T-helper 17 cell (primary cell): Measurements from ENCODE around the gene DDX39B. TPM values are rescaled to one million over a fixed set of nuclear protein-coding genes. Genes with fewer than 3 reads are reported as not detected.
"Not testable (repeated sequence)": the region's sequence is repeated elsewhere in the genome, so short reads cannot be mapped to it uniquely, and the experiment has no call there.

Experiments
- ATAC-seq: fragments of 150-1000 bp; cut with Tn5 transposase; 2 replicates; pipeline ENCODE4 v1.10.0; 2021; ENCODE audit warnings: mild to moderate bottlenecking, moderate library complexity
- DNase-seq, 3 donors: peaks; one replicate each; pipeline versions ENCODE4 v3.0.0 to v3.0.0-alpha.2; 2020 to 2021
- H3K9me3 ChIP-seq: one replicate; pipeline ENCODE4 v1.7.0; 2013; ENCODE audit warnings: low read length, mild to moderate bottlenecking; ENCODE audit not compliant: control insufficient read depth, poor library complexity, severe bottlenecking
- H3K27ac Mint-ChIP-seq: one replicate; pipeline ENCODE4 v1.8.0; 2022; ENCODE audit warnings: mild to moderate bottlenecking, moderate library complexity, mixed read lengths
- H3K27me3 Mint-ChIP-seq: one replicate; pipeline ENCODE4 v1.8.0; 2022; ENCODE audit warnings: mixed read lengths
- H3K36me3 Mint-ChIP-seq: one replicate; pipeline ENCODE4 v1.8.0; 2022; ENCODE audit warnings: low read depth, mixed read lengths
- H3K4me1 Mint-ChIP-seq: one replicate; pipeline ENCODE4 v1.8.0; 2022; ENCODE audit warnings: mild to moderate bottlenecking, mixed read lengths
- H3K4me3 Mint-ChIP-seq: one replicate; pipeline ENCODE4 v1.8.0; 2022; ENCODE audit warnings: mild to moderate bottlenecking, moderate library complexity, mixed read lengths
- total RNA-seq, 4 donors: library from RNA in 2 of 4; stranded (reverse) in 2 of 4; gene quantifications; one replicate each; pipeline ENCODE4 v1.2.3 and lab custom pipeline; 2022 to 2026

DDX39B gene
- total RNA-seq, 2 donors from 2014 or later: 496 to 507 TPM

GRCh38 chr6:31486065-31486837 lies 55.6 kb downstream of the DDX39B start:
- not testable (repeated sequence) for H3K9me3 ChIP-seq, DNase-seq, H3K36me3 Mint-ChIP-seq, H3K27me3 Mint-ChIP-seq, H3K27ac Mint-ChIP-seq, H3K4me3 Mint-ChIP-seq, ATAC-seq
- H3K4me1 Mint-ChIP-seq: peaks cover 15% of the 10 kb centered on the region

- no peak for ATAC-seq
- no peaks in the 10 kb centered on the region for H3K27me3 Mint-ChIP-seq
- no peaks in the 10 kb centered on the region for H3K9me3 ChIP-seq
- no peaks in the 10 kb centered on the region for H3K36me3 Mint-ChIP-seq
- no peak overlapping the region for H3K27ac Mint-ChIP-seq
- no peak for DNase-seq
- peaks cover 12% of the 10 kb centered on the region for H3K4me1 Mint-ChIP-seq
- no peak overlapping the region for H3K4me3 Mint-ChIP-seq
Measured at GRCh38 chr6:31485055-31485454, 56.7 kb downstream of the DDX39B start.

- peaks cover 16% of the 10 kb centered on the region for H3K4me1 Mint-ChIP-seq
- H3K36me3 Mint-ChIP-seq: no peaks in the 10 kb centered on the region
- H3K27ac Mint-ChIP-seq: no peak overlapping the region
- H3K27me3 Mint-ChIP-seq: no peaks in the 10 kb centered on the region
- DNase-seq (no peak), ATAC-seq (no peak)
- no peak overlapping the region for H3K4me3 Mint-ChIP-seq
- H3K9me3 ChIP-seq: no peaks in the 10 kb centered on the region
Measured at GRCh38 chr6:31483392-31483791, 58.4 kb downstream of the DDX39B start.

GRCh38 chr6:31480574-31480973 lies 61.2 kb downstream of the DDX39B start:
- ATAC-seq (no peak), DNase-seq (no peak)
- no peaks in the 10 kb centered on the region for H3K36me3 Mint-ChIP-seq
- no peak overlapping the region for H3K27ac Mint-ChIP-seq
- H3K4me1 Mint-ChIP-seq: peaks cover 23% of the 10 kb centered on the region
- H3K27me3 Mint-ChIP-seq: no peaks in the 10 kb centered on the region
- no peaks in the 10 kb centered on the region for H3K9me3 ChIP-seq
- no peak overlapping the region for H3K4me3 Mint-ChIP-seq

Other genes with a start within 250 kb of the DDX39B start
- gene HLA-B, start 184.8 kb downstream of the DDX39B start, total RNA-seq: 1,000 to 10,000 TPM; 7,013 to 7,159 TPM
- 10 to 100 TPM; 11.2 to 11.5 TPM for gene MICA, start 138.4 kb downstream of the DDX39B start, total RNA-seq
- gene MICB, start 43.9 kb downstream of the DDX39B start, total RNA-seq: 10 to 100 TPM; 16.5 to 17.6 TPM
- gene MCCD1, start 13.0 kb downstream of the DDX39B start, total RNA-seq: not detected
- 1 to 10 TPM; 1.4 to 2.0 TPM for gene ATP6V1G2, start 4.6 kb upstream of the DDX39B start, total RNA-seq
- gene NFKBIL1, start 5.6 kb upstream of the DDX39B start, total RNA-seq: 1 to 10 TPM; 5.5 to 6.4 TPM
- gene LTA, start 30.3 kb upstream of the DDX39B start, total RNA-seq: 10 to 100 TPM; 19.9 to 26.0 TPM
- 10 to 100 TPM; 28.9 to 33.6 TPM for gene TNF, start 33.6 kb upstream of the DDX39B start, total RNA-seq
- gene LTB, start 40.4 kb upstream of the DDX39B start, total RNA-seq: 100 to 1,000 TPM; 791 to 891 TPM
- 10 to 100 TPM; 30.6 to 42.6 TPM for gene LST1, start 44.3 kb upstream of the DDX39B start, total RNA-seq
- gene NCR3, start 51.0 kb upstream of the DDX39B start, total RNA-seq: 1 to 10 TPM; 5.7 to 8.2 TPM
- gene AIF1, start 73.2 kb upstream of the DDX39B start, total RNA-seq: 10 to 100 TPM in 1 of 2 donors, 1 to 10 TPM in 1; 8.1 to 13.2 TPM
- 100 to 1,000 TPM; 210 to 213 TPM for gene PRRC2A, start 78.7 kb upstream of the DDX39B start, total RNA-seq
- 100 to 1,000 TPM; 229 to 233 TPM for gene BAG6, start 110.7 kb upstream of the DDX39B start, total RNA-seq
- 1 to 10 TPM; 2.9 to 4.0 TPM for gene APOM, start 113.9 kb upstream of the DDX39B start, total RNA-seq
- gene C6orf47, start 118.8 kb upstream of the DDX39B start, total RNA-seq: 10 to 100 TPM; 13.3 to 16.9 TPM
- gene GPANK1, start 123.0 kb upstream of the DDX39B start, total RNA-seq: 10 to 100 TPM in 1 of 2 donors, 1 to 10 TPM in 1; 9.2 to 11.9 TPM
- 100 to 1,000 TPM; 104 to 107 TPM for gene CSNK2B, start 124.1 kb upstream of the DDX39B start, total RNA-seq
- gene LY6G5B, start 128.0 kb upstream of the DDX39B start, total RNA-seq: 10 to 100 TPM; 27.6 to 32.7 TPM
- 1 to 10 TPM; 3.8 to 4.6 TPM for gene LY6G5C, start 139.1 kb upstream of the DDX39B start, total RNA-seq
- gene ABHD16A, start 161.3 kb upstream of the DDX39B start, total RNA-seq: 10 to 100 TPM; 57.8 to 75.1 TPM
- 10 to 100 TPM in 1 of 2 donors, 1 to 10 TPM in 1; 1.6 to 29.1 TPM for gene LY6G6F, start 164.9 kb upstream of the DDX39B start, total RNA-seq
- not detected for gene LY6G6D, start 173.3 kb upstream of the DDX39B start, total RNA-seq
- not detected for gene LY6G6C, start 179.7 kb upstream of the DDX39B start, total RNA-seq
- gene MPIG6B, start 181.4 kb upstream of the DDX39B start, total RNA-seq: 100 to 1,000 TPM in 1 of 2 donors, 1 to 10 TPM in 1; 3.4 to 129 TPM
- 1 to 10 TPM; 4.7 to 7.3 TPM for gene DDAH2, start 187.3 kb upstream of the DDX39B start, total RNA-seq
- 100 to 1,000 TPM; 145 to 152 TPM for gene CLIC1, start 194.5 kb upstream of the DDX39B start, total RNA-seq
- gene MSH5, start 198.0 kb upstream of the DDX39B start, total RNA-seq: 10 to 100 TPM; 12.9 to 18.3 TPM
- 1 to 10 TPM; 3.6 to 4.2 TPM for gene SAPCD1, start 220.7 kb upstream of the DDX39B start, total RNA-seq
- 1 to 10 TPM; 2.8 to 2.9 TPM for gene VWA7, start 235.3 kb upstream of the DDX39B start, total RNA-seq